ENCODE measurements around the gene C5.

Gene C5

GRCh38 chr9:120938851-120939250 lies 111.2 kb downstream of the C5 start:
- DNase-seq, result no peak

- DNase-seq, result no peak
Measured at GRCh38 chr9:120937596-120937995, 112.5 kb downstream of the C5 start.

GRCh38 chr9:120937127-120937526 lies 112.9 kb downstream of the C5 start:
- DNase-seq, result no peak

- no peak for DNase-seq
Measured at GRCh38 chr9:120936764-120937122, 113.3 kb downstream of the C5 start.

GRCh38 chr9:120936011-120936763 lies 113.9 kb downstream of the C5 start:
- DNase-seq, result peak; percentile 72 to 84 (median 78)

GRCh38 chr9:120935383-120935857 lies 114.7 kb downstream of the C5 start:
- peak in 1 of 6 experiments; percentile 27 for DNase-seq

DNA sequence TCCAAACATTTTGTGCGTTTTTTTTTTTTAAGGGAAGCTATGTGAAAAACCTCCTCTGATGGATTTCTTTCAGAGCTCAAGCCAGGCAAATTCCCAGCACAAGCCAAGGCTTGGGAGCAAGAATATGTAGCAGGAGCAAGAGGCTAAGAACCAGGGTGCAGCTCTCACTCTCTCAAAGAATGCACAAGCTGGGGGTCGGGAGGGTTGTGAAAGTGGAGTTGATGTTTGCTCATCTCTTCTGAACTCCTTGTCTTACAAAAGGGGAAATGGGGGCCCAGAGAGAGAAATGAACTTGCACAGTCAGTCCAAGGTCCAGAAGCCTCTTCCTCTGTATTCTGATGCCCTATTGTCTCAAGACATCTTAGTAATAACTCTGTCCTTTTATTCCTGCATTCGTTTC lies 115.8 kb downstream of the C5 start:
- peak in 1 of 6 experiments; percentile 7 for DNase-seq

GRCh38 chr9:120933310-120934055 lies 116.6 kb downstream of the C5 start:
- DNase-seq, result no peak

- no peak for DNase-seq
Measured at GRCh38 chr9:120932086-120932823, 117.8 kb downstream of the C5 start.

DNA sequence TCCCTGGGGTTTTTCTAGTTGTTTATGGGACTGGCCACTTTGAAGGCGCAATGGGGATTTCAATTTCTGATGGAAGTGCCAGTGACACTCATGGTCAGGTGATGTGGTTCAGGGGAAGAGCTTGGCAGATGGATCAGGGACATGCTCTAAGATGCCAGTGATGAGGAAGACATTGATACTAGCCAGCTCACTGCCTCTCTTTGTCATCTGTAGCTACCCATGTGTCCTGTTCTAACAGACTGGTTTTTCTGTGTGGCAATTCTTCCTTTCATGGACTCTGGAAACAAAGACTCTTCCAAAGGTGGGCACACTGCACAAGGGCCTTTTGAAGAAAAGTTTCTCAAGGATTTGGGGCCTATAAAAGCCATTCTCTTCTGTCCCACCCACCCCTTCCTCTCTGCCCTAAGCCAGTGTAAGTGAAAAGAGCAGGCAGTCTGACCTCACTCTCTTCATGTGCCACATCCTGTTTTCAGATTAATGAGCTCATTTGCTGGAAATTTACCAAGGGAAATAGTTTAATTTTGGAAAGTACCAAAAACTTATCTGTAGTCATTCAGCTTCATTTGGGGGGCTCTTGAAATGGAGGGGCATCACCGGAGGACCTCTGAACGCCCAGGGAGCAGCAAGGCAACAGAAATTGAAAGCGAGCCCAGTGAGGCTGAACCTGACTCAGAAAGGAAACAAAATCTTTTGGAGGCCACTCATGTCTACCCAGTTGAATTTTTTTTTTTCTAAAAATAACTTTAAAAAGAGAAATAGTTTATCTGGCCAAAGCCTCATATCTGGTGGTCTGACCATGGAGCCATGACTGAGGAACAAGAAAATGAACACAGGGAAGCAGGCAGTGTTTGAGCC lies 118.6 kb downstream of the C5 start:
- DNase-seq, result peak; percentile 33 to 83 (median 59)

DNA sequence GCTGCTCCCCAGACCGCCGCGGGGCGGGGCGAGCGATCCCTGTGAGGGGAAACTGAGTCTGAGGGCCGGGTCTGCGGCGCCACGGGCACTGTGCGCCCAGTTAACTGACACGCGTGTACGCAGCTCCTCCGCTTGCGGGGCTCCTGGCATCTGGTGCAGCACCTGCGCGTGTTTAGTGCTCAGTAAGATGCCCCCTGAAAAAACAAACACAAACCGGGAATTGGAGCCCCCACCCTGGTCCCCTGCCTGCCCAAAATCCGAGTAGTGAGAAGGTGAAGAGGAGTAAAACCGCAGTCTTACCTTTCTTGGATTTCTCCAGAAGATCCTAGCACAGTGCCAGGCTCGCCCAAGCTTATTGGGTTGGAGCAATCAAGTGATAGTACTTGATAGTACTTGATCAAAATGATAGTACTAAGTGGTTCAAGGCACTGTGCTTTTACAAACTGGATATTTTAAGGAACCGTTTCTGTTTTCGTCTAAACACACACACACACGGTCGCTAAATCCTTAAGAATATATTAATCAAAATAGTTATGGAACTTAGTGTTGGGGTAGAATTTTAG lies 120.8 kb downstream of the C5 start:
- DNase-seq, result peak in 1 of 6 experiments; percentile 31

DNA sequence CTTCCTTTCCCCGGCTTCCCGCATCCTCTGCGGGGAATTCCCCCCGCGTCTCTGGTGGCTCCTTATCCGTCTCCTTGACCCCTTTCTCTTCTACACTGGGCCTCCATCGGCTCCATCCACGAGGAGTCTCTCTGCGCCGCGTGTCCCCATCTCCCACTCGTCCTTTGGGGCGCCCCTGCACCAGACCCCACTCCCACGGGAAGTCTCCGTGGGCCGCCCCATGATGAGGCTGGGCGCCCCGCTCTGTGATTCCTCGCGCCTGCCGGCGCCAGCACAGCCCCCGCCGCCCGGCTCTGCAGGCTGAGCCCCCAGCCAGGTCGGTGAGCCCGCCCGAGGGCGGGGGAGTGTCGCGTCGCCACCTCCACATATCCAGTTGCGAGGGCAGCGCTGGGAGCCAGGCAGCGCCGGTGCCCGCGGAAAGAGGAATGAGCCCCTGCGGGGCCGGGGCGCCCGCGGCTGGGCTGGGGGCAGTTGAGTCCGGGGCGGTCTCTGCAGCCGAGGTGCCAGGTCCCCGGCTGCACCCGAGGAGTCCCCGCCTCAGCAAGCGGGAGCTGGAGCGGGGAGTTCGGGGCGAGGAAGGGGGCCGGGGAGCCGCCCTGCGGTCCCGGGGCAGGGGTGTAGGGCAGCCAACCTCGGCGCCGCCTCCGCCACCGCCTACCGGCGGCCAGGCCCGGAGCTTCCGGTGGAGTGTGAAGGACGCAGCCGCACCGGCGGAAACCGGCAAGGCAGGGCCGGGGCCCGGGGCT lies 121.4 kb downstream of the C5 start:
- peak; percentile 50 to 75 (median 63) for DNase-seq

DNA sequence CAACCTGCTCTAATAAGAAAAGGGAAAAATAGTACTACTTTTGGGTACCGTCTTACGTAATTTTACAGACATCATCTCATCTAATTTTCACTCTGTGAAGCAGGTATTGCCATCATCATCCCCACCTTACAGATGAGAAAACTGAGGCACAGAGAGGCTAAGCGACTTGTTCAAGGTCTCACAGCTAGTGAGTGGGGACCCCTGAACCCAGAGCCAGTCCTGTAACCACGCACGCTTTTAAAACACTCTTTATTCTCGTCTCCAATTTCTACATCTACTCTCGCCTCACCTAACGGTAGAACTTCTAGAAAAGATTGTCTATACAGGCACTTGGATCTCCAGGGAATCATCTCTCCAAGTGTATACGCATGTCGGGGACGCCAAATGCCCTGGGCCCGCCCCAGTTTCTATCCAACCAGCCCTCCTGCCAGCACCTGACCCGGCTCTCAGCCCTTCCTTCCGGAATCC lies 122.0 kb downstream of the C5 start:
- DNase-seq, result peak in 1 of 6 experiments; percentile 20

- peak in 1 of 6 experiments; percentile 23 for DNase-seq
Measured at GRCh38 chr9:120927269-120928014, 122.6 kb downstream of the C5 start.

DNA sequence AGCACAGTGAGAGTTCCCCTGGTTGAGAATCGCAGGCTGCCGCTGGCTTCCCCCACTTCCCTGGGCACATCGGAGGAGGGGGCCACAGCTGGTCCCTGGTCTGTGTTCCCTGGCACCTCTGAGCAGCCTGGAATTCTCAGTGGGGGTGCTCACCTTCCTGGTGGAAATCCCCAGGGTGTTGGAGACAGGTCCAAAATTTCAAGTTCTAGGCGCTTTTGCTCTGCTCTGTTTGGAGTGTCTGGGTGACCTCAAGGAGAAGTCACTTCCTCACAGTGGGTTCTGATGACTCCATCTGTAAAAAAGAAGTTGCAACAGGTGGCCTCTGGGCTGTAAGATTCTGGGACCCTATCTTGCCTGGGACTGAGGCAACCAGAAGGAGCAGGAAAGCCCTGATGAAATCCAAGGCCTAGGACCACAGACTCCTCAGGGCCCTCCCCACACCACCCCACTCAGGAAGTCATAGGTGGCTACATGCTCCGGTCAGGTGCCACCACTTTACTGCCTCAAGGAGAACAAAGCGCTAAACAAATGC lies 123.6 kb downstream of the C5 start, which contains the start of gene TRAF1:
TSS of gene TRAF1 (minus strand) at position 400 of the 532 bp plus-strand sequence. CDS start 721 bp downstream, outside the sequence.
- peak; percentile 27 to 48 (median 40) for DNase-seq

DNA sequence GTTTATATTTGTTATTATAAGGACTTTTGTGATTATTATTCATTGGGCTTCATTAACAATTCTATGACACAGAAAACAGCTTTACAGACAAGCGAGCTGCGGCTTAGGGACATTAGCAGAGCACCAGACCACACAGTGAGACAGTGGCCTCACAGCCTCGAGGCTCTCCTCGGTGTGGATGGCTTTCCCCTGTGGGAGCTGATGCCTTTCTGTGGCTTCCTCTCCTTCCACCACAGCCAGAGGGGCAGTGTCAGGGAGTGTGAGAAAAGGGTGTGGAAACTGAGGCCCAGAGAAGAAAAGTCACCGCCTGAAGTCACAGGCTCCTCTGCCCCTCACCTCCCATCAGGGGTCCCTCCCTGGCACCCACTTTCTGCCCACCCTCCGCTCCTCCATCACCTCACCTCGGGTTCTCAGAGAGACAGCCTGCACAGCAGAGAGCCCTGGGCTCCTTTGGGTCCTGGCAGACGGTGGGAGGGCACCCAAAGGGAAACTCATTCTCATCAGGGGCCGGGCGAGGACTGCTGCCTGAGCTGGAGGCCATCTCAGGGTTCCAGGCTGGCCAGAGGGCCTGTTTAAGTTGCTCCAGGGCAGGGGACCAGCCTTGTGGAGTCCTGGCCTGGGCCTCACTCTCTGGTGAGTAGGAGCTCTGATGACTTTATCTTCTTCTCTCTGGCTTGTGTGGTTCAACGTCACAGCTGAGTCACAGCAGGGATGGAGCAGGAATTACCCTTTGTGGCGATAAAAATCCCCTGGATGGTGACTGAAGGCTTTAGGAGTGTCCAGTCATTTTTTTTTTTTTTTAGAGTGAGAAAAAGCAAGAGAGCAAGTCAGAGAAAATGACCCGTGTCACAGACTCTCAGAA lies 124.3 kb downstream of the C5 start:
- DNase-seq, result peak in 5 of 6 experiments; percentile 12 to 58 (median 49)

- no peak for DNase-seq
Measured at GRCh38 chr9:120924698-120925534, 125.2 kb downstream of the C5 start.
